Right atrium auricular region (tissue), 2 donors: ENCODE measurements around the gene CNRIP1. TPM values are rescaled to one million over a fixed set of nuclear protein-coding genes. Genes with fewer than 3 reads are reported as not detected.
"Not testable (repeated sequence)": the region's sequence is repeated elsewhere in the genome, so short reads cannot be mapped to it uniquely, and the experiment has no call there.

Experiments
- DNase-seq: peaks from one replicate; pipeline ENCODE4 v3.0.0-alpha.2; 2019; ENCODE audit warnings: low spot score
- H3K27ac ChIP-seq, 2 donors: fragments of 200-600 bp; sonication (generic); 1 replicate in 1 of 2; 2 replicates in 1 of 2; pipeline ENCODE4 v1.5.1; 2016 to 2019
- H3K27me3 ChIP-seq, 2 donors: fragments of 200-600 bp; sonication (generic); one replicate each; pipeline versions ENCODE4 v1.5.1 to v1.6.0; 2017 to 2019
- H3K36me3 ChIP-seq: fragments of 200-600 bp; sonication (generic); one replicate; pipeline ENCODE4 v1.5.1; 2016
- H3K4me1 ChIP-seq, 2 donors: fragments of 200-600 bp; sonication (generic); one replicate each; pipeline versions ENCODE4 v1.5.1 to v1.6.0; 2017 to 2019
- H3K4me3 ChIP-seq, 2 donors: fragments of 200-600 bp; sonication (generic); 1 replicate in 1 of 2; 2 replicates in 1 of 2; pipeline ENCODE4 v1.5.1; 2017 to 2019; ENCODE audit warnings: mild to moderate bottlenecking in 1 of 2, moderate library complexity in 1 of 2
- H3K9me3 ChIP-seq, 2 donors: fragments of 200-600 bp; sonication (generic); one replicate each; pipeline ENCODE4 v1.5.1; 2019
- total RNA-seq, 2 donors: library from RNA; depleted of rRNA; stranded (reverse); fragments of >200 nt; gene quantifications; one replicate each; pipeline ENCODE4 v1.1.0, GENCODE V29; 2016
- TF ChIP-seq, protein P1 (sequence below), 2 donors: fragments of 200-600 bp; sonication (generic); IDR thresholded peaks; one replicate each; pipeline ENCODE4 v1.5.1; 2019; ENCODE audit warnings: antibody characterized with exemption in 2 of 2

Gene CNRIP1
- total RNA-seq, 2 donors from 2014 or later = 9.9 to 24.9 TPM

DNA sequence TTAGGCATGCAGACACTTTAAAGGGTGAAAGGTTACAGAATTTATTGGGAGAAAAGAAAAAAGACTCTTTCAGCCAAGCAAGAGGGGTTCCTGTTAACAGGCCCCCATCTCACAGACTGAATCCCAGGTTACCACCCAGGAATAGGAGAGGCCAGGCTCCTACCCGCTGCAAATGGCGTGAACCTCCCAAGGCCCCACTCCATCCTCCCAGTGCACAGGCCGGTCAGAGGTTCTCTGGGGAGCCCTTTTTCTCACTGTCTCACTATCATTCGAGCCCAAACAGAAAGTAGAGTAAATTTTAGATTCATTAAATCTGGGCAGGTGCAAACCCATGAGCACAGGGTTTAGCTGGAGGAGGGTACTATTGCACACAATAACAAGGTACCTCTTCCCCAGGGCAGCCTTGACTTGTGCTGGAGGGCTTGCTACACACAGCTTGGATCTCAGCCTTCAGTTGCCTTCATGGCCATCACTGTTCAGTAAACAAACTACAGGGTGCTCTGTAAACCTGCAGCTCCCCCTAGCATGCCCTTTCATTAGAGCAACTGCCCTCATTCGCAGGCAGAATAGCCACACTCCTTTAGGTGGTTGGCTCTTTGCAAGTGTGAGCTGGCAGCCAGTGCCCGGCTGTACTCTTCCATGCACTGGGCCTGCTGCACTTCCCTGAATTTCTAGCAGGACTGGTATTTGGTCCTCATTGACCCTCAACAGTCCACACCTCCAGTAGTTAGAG, 38.0 kb upstream of the CNRIP1 start:
- H3K27ac ChIP-seq = no peak overlapping the region

DNA sequence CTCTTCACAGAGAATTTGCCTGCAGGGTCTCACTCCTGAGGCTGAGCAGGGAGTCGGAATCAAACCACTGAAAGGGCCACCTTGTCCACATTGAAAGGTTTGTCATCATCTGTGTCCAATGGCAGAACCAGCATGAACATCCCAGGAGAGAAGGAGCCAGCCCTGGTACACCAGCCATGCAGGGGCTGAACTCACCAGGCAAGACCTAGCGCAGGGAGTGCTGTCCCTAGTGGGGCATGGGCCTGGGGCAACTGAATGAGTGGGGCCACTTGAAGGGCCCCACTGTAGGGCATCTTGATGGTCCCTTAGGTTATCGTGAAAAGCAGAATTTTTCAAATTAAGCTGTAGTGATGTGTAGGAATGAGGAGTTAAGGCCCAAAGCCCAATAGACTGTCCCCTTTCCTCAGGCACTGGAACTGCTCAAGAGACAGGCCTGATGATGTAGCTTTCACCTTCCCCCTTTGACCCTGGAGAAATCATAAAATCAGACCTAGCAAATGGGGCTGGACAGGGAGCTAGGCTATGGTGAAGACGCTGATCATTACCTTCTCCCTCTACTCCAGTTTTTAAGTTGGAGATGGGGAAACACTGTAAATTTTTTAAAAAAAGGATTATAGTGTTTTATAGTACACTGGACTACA, 37.0 kb upstream of the CNRIP1 start:
- Histone ChIP-seq H3K27me3 (no peaks in the 10 kb centered on the region), H3K4me3 (no peak overlapping the region), H3K9me3 (no peaks in the 10 kb centered on the region), H3K36me3 (no peaks in the 10 kb centered on the region), H3K27ac (no peak overlapping the region), H3K4me1 (no peaks in the 10 kb centered on the region)
- no peak for DNase-seq
- TF ChIP-seq, protein P1, sequence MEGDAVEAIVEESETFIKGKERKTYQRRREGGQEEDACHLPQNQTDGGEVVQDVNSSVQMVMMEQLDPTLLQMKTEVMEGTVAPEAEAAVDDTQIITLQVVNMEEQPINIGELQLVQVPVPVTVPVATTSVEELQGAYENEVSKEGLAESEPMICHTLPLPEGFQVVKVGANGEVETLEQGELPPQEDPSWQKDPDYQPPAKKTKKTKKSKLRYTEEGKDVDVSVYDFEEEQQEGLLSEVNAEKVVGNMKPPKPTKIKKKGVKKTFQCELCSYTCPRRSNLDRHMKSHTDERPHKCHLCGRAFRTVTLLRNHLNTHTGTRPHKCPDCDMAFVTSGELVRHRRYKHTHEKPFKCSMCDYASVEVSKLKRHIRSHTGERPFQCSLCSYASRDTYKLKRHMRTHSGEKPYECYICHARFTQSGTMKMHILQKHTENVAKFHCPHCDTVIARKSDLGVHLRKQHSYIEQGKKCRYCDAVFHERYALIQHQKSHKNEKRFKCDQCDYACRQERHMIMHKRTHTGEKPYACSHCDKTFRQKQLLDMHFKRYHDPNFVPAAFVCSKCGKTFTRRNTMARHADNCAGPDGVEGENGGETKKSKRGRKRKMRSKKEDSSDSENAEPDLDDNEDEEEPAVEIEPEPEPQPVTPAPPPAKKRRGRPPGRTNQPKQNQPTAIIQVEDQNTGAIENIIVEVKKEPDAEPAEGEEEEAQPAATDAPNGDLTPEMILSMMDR (IDR thresholded peaks at IDR 0.05) = no peak

More for the DNA sequence above, 38.0 kb upstream of the CNRIP1 start:
- DNase-seq = no peak
- H3K4me3 ChIP-seq = no peak overlapping the region
- H3K36me3 ChIP-seq = no peaks in the 10 kb centered on the region
- no peaks in the 10 kb centered on the region for H3K27me3 ChIP-seq
- no peaks in the 10 kb centered on the region for H3K9me3 ChIP-seq
- peaks cover 0 to 6% of the 10 kb centered on the region in 2 donors for H3K4me1 ChIP-seq
- TF ChIP-seq, protein P1 (IDR thresholded peaks at IDR 0.05) = peak; percentile 28 to 64

DNA sequence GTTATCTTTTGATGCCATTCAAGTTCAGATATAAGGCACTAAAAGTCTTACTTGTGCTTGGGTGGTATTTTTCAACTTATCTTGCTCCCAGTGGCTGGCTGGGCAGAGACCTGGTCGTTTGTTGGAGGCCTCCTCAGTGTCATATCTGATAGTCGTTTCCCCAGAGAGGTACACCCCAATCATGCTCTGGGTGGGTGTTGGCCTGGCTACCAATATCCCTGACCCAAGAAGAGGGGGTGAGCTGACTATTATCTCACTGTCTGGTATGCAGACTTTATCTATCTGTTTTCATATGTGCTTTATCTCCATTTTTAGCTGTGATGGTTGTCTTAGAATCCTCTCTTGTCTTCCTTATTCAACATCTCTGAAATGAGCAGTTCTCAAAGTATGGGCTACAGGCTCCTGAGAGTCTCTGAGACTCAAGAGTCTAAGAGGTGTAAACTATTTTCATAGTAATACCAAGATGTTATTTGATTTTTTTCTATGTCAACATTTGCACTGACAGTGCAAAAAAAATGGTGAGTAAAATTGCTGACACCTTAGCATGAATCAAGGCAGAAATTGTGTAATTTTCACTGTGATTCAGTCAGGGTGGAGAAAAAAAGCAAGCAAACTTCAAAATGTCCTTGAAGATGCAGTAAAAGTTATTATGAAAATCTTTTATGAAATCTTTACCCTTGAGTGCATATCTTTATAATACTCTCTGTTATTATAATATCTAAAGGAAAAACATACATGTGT, 33.1 kb upstream of the CNRIP1 start:
- TF ChIP-seq, protein P1 (IDR thresholded peaks at IDR 0.05) = no peak
- H3K27me3 ChIP-seq = no peaks in the 10 kb centered on the region
- H3K4me3 ChIP-seq = no peak overlapping the region
- no peak for DNase-seq
- H3K4me1 ChIP-seq = no peaks in the 10 kb centered on the region
- H3K27ac ChIP-seq = no peak overlapping the region
- no peaks in the 10 kb centered on the region for H3K9me3 ChIP-seq
- H3K36me3 ChIP-seq = no peaks in the 10 kb centered on the region

DNA sequence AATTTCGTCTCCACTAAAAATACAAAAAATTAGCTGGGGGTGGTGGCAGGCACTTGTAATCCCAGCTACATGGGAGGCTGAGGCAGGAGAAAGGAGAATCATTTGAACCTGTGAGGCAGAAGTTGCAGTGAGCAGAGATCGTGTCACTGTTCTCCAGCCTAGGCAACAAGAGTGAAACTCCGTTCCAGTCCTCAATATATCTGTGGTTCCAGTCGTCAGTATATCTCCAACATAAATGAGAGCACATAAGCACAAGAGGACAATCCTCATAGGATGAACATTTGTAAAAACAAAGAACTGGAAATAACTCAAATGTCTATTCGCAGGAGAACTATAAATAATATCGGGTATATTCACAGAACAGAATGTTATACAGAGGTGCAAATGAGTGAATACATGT, 32.2 kb upstream of the CNRIP1 start:
- no peaks in the 10 kb centered on the region for H3K36me3 ChIP-seq
- H3K9me3 ChIP-seq = no peaks in the 10 kb centered on the region
- no peak overlapping the region for H3K27ac ChIP-seq
- no peak overlapping the region for H3K4me3 ChIP-seq
- TF ChIP-seq, protein P1 (IDR thresholded peaks at IDR 0.05) = no peak
- no peaks in the 10 kb centered on the region for H3K4me1 ChIP-seq
- H3K27me3 ChIP-seq = no peaks in the 10 kb centered on the region
- DNase-seq = no peak

DNA sequence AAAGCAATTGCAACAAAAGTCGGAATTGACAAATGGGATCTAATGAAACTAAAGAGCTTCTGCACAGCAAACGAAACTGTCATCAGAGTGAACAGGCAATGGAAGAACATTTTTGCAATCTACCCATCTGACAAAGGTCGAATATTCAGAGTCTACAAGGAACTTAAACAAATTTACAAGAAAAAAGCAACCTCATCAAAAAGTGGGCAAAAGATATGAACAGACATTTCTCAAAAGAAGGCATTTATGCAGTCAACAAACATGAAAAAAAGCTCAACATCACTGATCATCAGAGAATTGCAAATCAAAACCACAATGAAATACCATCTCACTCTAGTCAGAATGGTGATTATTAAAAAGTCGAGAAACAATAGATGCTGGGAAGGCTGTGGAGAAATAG, 29.3 kb upstream of the CNRIP1 start:
- H3K9me3 ChIP-seq, H3K4me1 ChIP-seq, H3K27ac ChIP-seq, H3K4me3 ChIP-seq, DNase-seq, H3K36me3 ChIP-seq, H3K27me3 ChIP-seq: not testable (repeated sequence)
